GM12873 (cell line): Measurements from ENCODE around the gene SLC9A9.

Source experiments
- TF ChIP-seq, protein P1 (sequence below): IDR thresholded peaks from 2 replicates; pipeline ENCODE4 v1.5.1; 2012; ENCODE audit warnings: low read depth, mild to moderate bottlenecking, moderate library complexity, low read length, control low read depth; ENCODE audit not compliant: insufficient read depth; ENCODE audit errors: missing control alignments

The SLC9A9 gene

DNA sequence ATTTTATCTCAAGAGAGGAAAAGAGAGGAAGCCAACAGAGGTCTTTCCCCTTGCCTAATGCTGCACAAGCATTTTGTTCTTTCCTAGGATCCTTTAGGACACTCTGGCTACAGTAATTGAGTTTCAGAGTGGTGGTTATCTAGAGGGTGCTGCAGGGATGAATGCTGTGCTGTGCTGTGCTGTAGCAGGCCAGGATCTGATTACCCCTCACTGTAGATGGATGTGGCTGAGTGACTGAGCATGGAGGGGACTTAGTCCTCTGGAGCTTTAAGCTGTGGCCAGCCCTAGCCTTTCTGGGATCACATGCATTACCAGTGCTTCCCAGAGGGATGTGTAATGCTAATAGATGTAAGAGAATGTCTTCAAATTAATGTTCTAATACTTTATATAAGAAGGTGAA, 94.8 kb downstream of the SLC9A9 start:
- TF ChIP-seq, protein P1, sequence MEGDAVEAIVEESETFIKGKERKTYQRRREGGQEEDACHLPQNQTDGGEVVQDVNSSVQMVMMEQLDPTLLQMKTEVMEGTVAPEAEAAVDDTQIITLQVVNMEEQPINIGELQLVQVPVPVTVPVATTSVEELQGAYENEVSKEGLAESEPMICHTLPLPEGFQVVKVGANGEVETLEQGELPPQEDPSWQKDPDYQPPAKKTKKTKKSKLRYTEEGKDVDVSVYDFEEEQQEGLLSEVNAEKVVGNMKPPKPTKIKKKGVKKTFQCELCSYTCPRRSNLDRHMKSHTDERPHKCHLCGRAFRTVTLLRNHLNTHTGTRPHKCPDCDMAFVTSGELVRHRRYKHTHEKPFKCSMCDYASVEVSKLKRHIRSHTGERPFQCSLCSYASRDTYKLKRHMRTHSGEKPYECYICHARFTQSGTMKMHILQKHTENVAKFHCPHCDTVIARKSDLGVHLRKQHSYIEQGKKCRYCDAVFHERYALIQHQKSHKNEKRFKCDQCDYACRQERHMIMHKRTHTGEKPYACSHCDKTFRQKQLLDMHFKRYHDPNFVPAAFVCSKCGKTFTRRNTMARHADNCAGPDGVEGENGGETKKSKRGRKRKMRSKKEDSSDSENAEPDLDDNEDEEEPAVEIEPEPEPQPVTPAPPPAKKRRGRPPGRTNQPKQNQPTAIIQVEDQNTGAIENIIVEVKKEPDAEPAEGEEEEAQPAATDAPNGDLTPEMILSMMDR, result no peak

DNA sequence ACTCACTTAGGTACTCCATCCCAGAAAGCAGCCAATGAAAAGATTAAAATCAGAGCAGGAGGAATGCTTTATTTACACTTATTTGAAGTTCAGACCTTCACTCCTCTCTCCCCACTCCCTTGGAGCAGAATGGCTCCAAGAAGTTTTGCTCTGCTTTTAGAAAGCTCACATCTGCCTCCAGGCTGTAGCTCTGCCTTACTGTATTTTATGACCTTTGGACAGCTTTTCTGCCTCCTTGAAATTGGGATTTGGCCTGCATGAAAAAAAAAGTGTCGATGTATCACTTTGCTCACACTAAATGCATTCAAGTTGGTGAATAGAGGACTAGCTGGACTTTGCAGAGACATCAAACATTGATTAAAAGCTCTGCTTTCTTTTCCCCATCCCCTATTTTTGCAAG, 95.3 kb downstream of the SLC9A9 start:
- TF ChIP-seq, protein P1, result no peak

DNA sequence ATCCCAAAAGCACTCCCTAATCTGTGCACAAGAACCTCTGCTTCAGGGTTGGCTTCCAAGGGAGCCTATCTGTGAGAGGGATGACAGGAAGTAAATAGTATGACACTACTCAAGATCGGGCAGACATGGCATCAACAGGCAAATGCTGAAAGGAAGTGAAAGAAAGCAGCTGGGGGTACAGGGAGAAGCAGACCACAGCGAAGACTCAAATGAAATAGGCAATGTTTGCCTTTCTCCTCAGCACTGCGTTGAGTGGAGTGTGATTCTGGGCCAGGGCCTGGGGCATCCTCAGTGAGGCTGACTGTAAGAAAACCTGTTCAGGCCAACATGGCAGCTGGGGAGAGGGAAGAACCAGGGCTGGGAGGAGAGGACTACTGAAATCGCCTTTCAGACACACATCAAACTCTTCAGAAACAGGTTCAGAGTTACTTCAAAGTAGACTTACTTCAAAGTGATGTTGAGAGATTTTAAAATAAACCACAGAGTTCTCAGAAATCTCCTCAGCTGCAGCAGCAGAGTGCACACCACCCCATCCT, 96.6 kb downstream of the SLC9A9 start:
- TF ChIP-seq, protein P1, result no peak

DNA sequence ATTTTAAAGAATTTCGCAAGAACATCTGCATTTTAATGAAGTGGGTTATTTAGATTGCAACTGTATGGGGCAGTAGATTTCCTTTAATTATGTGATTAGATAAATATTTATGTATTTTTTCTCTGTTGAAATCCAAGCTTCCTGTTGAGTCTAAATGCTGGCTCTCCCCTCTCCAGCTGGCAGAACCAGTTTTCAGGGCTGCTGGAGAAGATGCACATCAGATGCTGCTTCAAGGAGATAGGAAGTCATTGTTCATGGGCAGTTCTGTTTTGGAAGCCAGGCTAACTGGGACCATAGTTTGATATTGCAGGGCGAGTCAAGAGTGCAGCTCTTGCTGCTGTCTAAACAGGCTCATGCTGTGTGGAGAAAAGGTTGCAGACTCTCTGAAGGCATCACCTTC, 97.4 kb downstream of the SLC9A9 start:
- TF ChIP-seq, protein P1, result no peak

DNA sequence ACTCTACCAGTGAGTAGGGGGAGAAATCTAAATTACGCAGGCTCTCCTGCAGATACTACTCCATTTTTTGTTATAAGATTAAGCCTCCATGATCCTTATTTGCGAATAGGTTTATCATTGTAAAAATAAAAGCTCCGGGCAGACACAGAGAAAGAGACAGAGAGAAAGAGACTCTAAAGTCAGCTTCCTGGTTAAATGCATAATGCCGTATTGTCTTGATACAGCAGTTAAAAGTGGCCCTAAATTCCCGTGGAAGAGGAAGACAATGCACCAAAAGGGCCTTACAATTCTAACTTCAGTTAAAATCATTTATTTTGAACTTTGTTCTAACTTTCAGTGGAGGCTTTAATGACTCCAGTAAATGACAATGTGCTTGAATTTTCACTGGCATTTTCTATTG, 98.3 kb downstream of the SLC9A9 start:
- TF ChIP-seq, protein P1, result no peak

DNA sequence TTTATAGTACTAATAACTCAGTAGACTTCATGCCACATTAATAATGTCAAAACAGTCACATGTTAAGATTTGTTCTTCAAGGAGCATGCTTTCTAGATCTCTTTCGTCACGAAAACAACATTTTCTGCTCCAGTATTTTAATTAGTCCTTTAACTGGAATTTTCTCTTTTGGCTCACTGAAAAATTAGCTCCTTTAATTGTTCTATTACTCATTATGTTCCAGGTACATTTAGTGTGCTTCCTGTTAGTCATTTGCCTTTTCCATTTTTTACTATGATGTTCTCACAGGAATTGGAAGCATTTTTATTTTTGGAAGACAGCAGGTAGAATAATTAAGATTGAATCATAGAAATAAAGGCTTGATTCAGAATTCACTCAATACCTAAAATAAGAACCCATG, 111.2 kb downstream of the SLC9A9 start:
- TF ChIP-seq, protein P1, result no peak

DNA sequence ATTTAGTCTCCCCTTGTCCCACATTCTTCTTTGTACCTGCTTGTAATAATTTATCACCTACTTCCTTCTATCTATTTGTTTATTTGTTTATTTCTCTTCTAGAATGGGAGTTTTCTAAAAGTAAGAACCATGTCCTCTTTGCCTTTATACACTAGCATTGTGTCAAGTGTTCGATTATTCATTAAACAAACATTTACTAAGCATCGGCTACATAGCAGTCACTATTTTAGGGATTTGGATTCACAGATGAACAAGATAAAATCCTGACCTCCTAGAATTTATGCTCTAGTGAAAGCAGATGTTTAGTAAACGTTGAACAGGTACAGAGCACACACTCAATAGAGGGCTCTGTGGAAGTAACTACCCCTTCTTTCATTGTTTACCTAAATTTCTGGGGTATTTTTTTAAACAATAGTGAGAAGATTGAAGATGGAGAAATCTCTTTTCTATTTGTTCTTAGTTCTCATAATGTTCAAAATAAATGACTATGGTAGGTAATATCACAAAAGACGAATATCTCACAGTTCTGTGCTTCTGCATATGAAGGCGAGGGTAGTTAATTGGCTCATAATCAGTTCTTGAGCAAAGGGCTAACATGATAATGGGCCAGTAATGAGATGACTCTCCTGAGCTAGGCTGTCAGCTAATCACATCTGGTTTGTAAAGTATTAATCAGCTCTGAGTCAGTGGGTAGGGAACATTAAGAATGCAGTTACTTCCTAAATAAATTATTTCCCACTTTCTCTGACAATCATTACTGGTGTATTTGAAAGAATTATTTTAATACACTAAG, 111.9 kb downstream of the SLC9A9 start:
- TF ChIP-seq, protein P1, result no peak
